ENCODE results near the gene LGALS9B.
"Not testable (repeated sequence)": the region's sequence is repeated elsewhere in the genome, so short reads cannot be mapped to it uniquely, and the experiment has no call there.

DNA sequence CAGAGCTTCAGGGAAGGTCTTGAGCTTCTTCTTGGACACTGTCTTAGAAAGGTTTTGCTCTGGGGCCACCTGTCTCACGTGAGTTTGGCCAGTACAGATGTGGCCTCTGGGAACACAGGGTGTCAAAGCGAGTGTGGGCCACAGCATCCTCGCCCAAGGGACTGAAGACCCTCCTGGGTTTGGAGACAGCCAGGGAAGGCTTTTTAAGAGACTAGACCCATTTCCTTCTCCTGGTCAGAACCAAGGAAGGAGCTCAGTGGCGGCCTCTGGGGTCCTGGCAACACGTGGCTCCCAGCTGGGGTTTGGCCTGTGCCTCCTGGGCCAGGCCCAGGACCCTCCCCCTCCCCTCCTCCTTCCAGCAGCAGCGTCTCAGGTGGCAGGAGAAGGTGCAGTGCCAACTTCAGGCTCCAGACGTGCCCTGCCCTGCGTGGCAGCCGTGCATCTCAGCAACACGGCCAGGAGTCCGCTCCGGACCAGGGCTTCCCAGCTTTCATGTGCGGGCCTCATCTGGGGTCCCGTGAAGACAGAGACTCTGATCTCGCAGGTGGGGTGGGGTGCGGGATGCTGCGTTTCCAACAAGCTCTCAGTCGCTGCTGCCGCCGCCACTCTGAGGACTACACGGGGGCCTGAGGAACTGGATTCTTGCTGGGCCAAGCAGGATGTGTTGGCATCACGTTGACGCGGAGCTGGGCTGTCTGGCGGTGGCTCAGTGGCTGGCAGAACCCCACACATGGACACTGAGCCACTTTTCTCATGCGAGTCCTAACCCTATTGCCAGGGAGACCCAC, 19.6 kb downstream of the LGALS9B start:
- not testable (repeated sequence) for TF ChIP-seq POLR2A (IDR thresholded peaks at IDR 0.05); CTCF (IDR thresholded peaks at IDR 0.05 in 8 of 11, conservative IDR thresholded peaks at IDR 0.05 in 3 of 11)
